Left ventricle myocardium inferior (tissue), 1 donor: ENCODE results near the gene PLD6. TPM values are rescaled to one million over a fixed set of nuclear protein-coding genes. Genes with fewer than 3 reads are reported as not detected.

ENCODE experiments used
- DNase-seq: peaks from one replicate; pipeline ENCODE4 v3.0.0-alpha.2; 2020
- H3K27ac ChIP-seq: fragments of 200-600 bp; replicated peaks from 2 replicates; pipeline ENCODE4 v1.8.0; 2021
- H3K27me3 ChIP-seq: fragments of 200-600 bp; 2 replicates; pipeline ENCODE4 v1.8.0; 2021; ENCODE audit warnings: low read depth
- H3K36me3 ChIP-seq: fragments of 200-600 bp; 2 replicates; pipeline ENCODE4 v1.8.0; 2021
- H3K4me1 ChIP-seq: fragments of 200-600 bp; 2 replicates; pipeline ENCODE4 v1.8.0; 2021
- H3K4me3 ChIP-seq: fragments of 200-600 bp; 2 replicates; pipeline ENCODE4 v1.8.0; 2021; ENCODE audit warnings: mild to moderate bottlenecking, moderate library complexity
- H3K9me3 ChIP-seq: fragments of 200-600 bp; replicated peaks from 2 replicates; pipeline ENCODE4 v1.8.0; 2021
- intact Hi-C: fragments of 100-400 bp; cut with micrococcal nuclease; formaldehyde crosslinking; loops from one replicate; pipeline ENCODE4 v1.11.0; 2022
- total RNA-seq: library from RNA; stranded (reverse); fragmentation: NEBNext Ultra II Directional; extraction: Animal tissue kit (Norgen Biotek cat#: 25700); gene quantifications from one replicate; pipeline ENCODE4 v1.2.1, GENCODE V29; 2021
- TF ChIP-seq, protein P1 (sequence below): fragments of 200-600 bp; IDR thresholded peaks from 2 replicates; pipeline ENCODE4 v1.8.0; 2021; ENCODE audit warnings: antibody characterized with exemption, mild to moderate bottlenecking, borderline replicate concordance
- donor health status: DM: no; HTN: yes; CAD: no; lungs with severe emphysema.

The PLD6 gene
- total RNA-seq, 1 donor from 2014 or later = 7.3 TPM

DNA sequence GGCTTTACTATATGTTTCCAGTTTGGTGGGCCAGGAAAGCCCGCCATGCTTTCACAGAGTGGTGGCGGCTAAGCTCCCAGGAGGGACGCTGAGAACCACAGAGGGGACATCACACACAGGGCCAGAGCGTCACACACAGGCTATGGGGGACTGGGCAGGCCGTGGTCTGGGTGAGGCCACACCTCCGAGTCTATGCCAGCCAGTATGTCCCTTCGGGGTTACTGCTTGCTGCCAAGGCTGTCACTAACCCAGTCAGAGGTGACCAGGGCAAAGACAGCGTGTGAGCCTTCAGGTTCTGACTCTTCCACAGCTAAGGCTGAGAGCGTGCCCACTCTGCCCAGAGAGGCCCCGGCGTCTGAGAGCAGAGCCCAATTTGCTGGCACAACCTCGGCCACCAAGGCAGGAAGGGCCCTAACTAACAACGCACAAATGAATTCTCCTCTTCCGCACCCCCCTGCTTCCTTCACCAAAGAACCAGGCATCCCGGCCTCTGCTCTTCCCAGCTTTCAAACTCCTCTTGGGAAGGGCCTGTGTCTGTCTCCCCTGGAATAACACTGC, 2.9 kb downstream of the PLD6 start:
- Histone ChIP-seq H3K27me3 (no peaks in the 10 kb centered on the region), H3K36me3 (no peaks in the 10 kb centered on the region), H3K4me1 (peaks cover 65% of the 10 kb centered on the region), H3K4me3 (no peak overlapping the region), H3K27ac (peak overlapping the region; percentile 87), H3K9me3 (no peaks in the 10 kb centered on the region)
- intact Hi-C loops = no loop called here
- TF ChIP-seq, protein P1, sequence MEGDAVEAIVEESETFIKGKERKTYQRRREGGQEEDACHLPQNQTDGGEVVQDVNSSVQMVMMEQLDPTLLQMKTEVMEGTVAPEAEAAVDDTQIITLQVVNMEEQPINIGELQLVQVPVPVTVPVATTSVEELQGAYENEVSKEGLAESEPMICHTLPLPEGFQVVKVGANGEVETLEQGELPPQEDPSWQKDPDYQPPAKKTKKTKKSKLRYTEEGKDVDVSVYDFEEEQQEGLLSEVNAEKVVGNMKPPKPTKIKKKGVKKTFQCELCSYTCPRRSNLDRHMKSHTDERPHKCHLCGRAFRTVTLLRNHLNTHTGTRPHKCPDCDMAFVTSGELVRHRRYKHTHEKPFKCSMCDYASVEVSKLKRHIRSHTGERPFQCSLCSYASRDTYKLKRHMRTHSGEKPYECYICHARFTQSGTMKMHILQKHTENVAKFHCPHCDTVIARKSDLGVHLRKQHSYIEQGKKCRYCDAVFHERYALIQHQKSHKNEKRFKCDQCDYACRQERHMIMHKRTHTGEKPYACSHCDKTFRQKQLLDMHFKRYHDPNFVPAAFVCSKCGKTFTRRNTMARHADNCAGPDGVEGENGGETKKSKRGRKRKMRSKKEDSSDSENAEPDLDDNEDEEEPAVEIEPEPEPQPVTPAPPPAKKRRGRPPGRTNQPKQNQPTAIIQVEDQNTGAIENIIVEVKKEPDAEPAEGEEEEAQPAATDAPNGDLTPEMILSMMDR = no peak
- no peak for DNase-seq

DNA sequence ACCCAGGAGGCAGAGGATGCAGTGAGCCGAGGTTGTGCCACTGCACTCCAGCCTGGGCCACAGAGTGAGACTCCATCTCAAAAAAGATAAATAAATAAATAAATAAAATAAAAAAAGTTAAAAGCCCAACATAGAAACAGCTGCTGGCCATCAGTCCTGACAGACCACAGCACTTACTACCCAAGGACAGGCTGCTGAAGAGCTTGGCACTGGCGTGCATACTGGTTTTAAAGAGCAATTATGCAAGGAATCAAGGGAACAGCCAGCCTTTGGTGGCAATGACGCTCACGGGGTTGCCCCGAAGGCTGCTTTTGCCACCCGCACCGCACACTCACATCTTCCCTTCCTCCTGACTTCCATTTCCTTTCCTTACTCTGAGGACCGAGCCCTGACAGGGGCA, 4.2 kb downstream of the PLD6 start:
- Histone ChIP-seq H3K27ac (peak overlapping the region; percentile 87), H3K9me3 (no peaks in the 10 kb centered on the region), H3K36me3 (no peaks in the 10 kb centered on the region), H3K4me1 (peaks cover 65% of the 10 kb centered on the region), H3K27me3 (no peaks in the 10 kb centered on the region), H3K4me3 (no peak overlapping the region)
- peak; percentile 50 for DNase-seq
- TF ChIP-seq, protein P1 = no peak
- intact Hi-C loops = no loop called here

DNA sequence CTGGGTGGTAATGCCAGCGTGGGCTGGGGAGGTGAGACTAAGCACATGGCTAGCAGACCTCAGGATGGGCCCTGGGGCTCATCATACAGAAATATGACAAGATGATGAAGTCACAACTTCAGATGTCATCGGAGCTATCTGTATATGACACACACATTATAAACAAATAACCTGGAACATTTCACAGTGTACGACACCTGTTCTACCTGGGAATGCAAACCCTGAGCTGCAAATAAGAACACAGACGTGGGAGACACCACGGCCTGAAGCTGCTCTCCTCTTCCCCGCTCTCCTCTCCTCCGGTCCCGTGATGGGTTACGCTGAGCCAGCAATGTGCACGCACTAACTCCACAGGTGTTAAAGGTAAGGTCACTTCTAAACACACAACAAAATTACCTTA, 4.9 kb downstream of the PLD6 start:
- TF ChIP-seq, protein P1 = no peak
- DNase-seq = no peak
- Histone ChIP-seq H3K4me3 (no peak overlapping the region), H3K27ac (peak overlapping the region; percentile 87), H3K9me3 (no peaks in the 10 kb centered on the region), H3K27me3 (no peaks in the 10 kb centered on the region), H3K36me3 (no peaks in the 10 kb centered on the region), H3K4me1 (peaks cover 63% of the 10 kb centered on the region)
- intact Hi-C loops = no loop called here

DNA sequence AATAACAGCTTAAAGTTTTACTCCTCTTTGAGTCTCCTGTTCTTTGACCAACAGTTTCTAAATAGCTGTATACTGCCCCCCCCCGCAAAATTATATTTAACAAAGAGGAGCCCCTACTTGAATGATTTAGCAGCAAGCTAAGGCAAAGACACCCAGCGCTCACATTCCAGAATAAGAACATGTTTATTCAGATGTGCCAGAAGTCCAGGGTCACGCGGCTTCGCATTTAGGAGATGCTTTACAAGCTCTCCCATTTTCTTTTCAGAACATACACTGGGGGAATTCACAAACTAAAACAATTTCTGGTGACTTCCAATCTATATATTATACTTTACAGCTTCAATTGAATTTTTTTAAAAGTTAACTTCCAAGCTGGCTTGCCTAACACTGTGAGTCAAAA, 5.3 kb downstream of the PLD6 start:
- no peak for DNase-seq
- Histone ChIP-seq H3K9me3 (no peaks in the 10 kb centered on the region), H3K27me3 (no peaks in the 10 kb centered on the region), H3K36me3 (no peaks in the 10 kb centered on the region), H3K4me1 (peaks cover 59% of the 10 kb centered on the region), H3K4me3 (no peak overlapping the region), H3K27ac (peak overlapping the region; percentile 87)
- TF ChIP-seq, protein P1 = no peak
- intact Hi-C loops = no loop called here

DNA sequence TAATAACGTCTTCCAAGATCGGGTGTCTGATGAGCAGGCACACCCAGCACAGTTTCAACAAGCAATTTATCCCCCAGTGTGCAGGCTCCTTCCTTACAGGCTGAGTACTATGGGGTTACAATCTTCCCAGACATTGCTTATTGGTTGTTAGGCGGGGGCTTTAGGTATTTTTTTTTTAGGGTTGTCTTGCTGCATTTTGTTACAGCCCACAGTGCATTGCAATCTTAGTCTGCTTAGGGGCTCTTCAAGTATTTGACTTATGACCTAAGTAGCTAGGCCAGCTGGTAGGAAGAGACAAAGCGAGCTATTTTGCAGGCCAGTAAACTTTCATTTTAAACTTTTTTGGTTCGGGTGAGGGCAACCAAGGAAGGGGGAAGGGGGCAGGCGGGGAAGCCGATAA, 5.8 kb downstream of the PLD6 start:
- no peak for DNase-seq
- Histone ChIP-seq H3K9me3 (no peaks in the 10 kb centered on the region), H3K4me3 (no peak overlapping the region), H3K36me3 (no peaks in the 10 kb centered on the region), H3K27ac (peak overlapping the region; percentile 87), H3K27me3 (no peaks in the 10 kb centered on the region), H3K4me1 (peaks cover 53% of the 10 kb centered on the region)
- intact Hi-C loops = no loop called here
- TF ChIP-seq, protein P1 = no peak

DNA sequence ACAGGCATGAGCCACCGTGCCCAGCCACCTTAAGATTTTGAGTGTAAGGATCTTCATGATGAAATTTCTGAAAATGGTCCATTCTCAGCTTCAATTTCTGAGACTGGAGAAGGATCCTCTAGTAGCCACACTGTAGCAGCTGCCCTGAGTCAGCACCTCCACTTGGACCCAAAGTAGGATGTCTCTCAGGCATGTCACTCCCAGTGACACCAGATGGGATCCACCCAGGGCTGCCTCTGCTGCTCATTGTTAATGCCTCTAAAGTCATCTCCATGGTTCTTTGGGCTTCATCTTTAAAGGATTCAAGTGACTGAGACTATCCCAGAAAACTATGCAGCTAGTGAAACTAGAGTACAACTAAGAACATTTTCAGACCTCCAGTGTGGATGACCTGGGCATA, 7.9 kb downstream of the PLD6 start:
- Histone ChIP-seq H3K9me3 (no peaks in the 10 kb centered on the region), H3K27me3 (no peaks in the 10 kb centered on the region), H3K27ac (no peak overlapping the region), H3K4me3 (no peak overlapping the region), H3K36me3 (no peaks in the 10 kb centered on the region), H3K4me1 (peaks cover 33% of the 10 kb centered on the region)
- no peak for DNase-seq
- TF ChIP-seq, protein P1 = no peak
- intact Hi-C loops = no loop called here
